ENCODE data around the gene SLC26A3.
"Not testable (repeated sequence)": the region's sequence is repeated elsewhere in the genome, so short reads cannot be mapped to it uniquely, and the experiment has no call there.

Gene SLC26A3

DNA sequence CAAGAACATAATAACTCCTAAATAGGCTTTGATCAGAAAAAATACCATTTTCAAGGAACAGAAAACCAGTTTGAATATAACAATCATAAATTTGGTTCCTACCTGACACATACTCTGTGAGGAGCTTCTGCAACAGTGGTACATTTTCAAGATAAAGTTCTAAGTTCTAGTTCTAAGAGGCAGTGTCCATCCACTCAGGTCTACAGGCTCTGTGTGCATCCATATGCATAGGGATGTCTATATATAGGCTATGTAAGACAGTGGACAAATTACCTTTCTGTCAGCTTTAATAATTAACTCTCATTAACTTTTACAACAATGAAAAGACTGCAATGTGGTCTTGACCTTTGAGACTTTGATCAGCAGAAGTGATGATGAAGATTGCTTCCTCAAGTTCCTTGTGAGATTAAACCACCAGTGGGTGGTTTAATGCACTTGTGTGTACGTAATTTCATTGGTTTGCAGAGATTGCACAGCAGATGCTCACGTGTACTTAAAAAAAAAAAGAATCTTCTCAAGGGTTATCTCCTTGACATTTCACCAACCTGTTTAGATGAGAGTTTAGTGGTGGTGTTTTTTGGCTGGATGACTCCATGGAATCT lies at the start of gene SLC26A3:
Gene SLC26A3 (minus strand): TSS at position 215 of the 602 bp plus-strand sequence. CDS start 8,714 bp downstream, outside the sequence.
- DNase-seq: no peak

DNA sequence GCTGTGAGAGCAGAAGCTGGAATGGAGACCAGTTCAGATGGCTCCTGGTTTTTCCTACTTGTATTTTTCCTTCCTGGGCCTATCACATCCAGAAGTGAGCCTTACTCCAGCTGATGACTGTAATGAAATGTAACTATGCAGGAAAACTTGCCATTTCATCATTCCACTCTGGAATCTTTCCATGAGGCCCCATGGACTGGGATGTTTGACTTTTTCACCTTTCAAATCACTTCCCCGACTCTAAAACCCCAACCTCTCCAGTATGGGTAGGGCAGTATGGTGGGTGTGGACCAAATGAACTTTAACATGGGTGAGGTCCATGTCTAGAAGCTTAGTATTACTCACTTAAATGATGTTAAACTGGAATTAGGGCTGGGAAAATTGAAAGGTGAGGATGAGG lies 47.6 kb upstream of the SLC26A3 start:
- DNase-seq: no peak

DNA sequence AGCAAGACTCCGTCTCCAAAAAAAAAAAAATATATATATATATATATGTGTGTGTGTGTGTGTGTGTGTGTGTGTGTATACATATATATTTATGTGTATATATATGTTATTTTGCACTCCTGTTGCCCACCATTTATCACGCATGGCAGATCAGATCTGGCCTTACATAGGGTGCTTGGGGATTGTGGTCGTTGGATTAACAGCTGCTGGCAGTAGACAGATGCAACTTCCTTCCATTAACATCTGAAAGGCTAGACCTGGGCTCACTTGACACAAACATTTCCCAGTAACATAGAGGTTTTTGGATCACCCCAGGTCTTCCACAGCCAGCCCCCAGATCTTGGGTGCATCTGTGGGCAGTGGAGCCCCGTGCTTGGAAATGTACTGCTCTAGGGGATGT lies 47.2 kb upstream of the SLC26A3 start:
- DNase-seq: no peak

DNA sequence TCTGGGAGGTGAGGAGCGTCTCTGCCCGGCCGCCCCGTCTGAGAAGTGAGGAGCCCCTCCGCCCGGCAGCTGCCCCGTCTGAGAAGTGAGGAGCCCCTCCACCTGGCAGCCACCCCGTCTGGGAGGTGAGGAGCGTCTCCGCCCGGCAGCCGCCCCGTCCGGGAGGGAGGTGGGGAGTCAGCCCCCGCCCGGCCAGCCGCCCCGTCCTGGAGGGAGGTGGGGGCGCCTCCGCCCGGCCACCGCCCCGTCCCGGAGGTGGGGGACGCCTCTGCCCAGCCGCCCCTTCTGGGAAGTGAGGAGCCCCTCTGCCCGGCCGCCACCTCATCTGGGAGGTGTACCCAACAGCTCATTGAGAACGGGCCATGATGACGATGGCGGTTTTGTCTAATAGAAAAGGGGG lies 45.2 kb upstream of the SLC26A3 start:
- DNase-seq: not testable (repeated sequence)

DNA sequence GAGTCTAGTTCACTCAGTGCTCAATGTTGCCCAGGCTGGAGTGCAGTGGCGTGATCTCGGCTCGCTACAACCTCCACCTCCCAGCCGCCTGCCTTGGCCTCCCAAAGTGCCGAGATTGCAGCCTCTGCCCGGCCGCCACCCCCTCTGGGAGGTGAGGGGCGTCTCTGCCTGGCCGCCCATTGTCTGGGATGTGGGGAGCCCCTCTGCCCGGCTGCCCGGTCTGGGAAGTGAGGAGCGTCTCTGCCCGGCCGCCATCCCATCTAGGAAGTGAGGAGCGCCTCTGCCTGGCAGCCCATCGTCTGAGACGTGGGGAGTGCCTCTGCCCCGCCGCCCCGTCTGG lies 44.8 kb upstream of the SLC26A3 start:
- not testable (repeated sequence) for DNase-seq

DNA sequence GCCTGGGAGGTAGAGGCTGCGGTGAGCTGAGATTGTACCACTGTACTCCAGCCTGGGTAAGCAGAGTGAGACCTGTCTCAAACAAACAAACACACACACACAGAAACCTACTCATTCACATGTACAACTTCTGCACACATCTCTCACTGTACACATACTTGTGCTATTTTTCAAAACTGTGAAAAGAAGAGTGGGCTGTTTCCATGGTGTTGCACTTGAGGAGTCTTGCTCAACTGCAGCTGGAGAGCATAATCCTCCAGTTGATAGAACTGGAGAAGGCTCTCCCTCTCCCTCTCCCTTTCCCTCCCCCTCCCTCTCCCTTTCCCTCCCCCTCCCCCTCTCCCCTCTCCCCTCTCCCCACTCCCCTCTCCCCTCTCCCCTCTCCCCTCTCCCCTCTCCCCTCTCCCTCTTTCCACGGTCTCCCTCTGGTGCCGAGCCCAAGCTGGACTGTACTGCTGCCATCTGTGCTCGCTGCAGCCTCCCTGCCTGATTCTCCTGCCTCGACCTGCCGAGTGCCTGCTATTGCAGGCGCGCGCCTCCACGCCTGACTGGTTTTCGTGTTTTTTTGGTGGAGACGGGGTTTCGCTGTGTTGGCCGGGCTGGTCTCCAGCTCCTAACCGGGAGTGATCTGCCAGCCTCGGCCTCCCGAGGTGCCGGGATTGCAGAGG lies 44.3 kb upstream of the SLC26A3 start:
- no peak for DNase-seq

DNA sequence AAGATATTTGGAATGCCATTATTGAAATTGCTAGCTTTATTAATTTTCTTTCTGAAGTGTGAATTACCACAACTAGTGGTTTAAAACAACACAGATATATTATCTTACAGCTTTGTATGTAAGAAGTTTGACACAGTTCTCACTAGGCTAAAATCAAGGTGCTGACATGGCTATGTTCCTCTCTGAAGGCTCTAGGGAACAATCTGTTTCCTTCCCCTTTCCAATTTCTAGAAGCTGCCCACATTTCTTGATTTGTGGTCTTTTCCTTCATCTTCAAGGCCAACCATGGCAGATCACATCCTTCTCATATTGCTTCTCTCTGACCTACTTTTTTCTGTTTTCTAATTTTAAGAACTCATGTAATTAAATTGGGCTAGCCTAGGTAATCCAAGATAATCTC lies 43.3 kb upstream of the SLC26A3 start:
- DNase-seq: peak; percentile 11

DNA sequence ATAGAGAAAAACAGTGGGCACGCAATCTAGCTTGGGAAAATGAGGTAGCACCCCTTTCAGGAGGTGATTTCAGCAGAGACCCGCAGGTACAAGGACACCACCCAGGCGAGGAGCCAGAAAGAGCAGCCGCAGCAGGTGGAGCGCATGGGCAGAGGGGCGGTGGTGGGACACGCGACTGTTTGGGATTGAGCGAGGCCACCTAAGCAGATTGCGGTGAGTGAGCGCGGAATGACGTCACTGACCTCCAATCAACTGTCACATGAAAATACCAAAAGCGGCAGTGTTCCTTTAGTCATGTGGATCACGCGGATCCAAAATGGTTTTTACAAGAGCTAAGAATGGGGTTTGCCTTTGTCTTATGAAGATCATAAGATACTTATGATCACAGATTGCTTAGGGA lies 40.2 kb upstream of the SLC26A3 start:
- DNase-seq: no peak

DNA sequence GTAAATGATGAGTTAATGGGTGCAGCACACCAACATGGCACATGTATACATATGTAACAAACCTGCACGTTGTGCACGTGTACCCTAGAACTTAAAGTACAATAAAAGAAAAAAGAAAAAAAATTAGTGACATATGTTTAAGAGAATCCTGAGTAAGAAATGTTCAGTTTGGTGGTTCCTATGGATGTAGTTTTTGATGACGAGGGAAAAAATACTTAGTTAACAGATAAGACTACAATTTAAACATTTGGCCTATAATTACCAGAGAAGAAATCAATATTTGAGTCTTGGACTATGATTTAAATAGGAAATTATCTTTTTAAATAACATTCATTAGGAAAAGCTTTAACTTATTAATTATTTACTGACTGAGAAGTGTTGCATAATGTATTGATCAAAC lies 39.2 kb upstream of the SLC26A3 start:
- DNase-seq: no peak

DNA sequence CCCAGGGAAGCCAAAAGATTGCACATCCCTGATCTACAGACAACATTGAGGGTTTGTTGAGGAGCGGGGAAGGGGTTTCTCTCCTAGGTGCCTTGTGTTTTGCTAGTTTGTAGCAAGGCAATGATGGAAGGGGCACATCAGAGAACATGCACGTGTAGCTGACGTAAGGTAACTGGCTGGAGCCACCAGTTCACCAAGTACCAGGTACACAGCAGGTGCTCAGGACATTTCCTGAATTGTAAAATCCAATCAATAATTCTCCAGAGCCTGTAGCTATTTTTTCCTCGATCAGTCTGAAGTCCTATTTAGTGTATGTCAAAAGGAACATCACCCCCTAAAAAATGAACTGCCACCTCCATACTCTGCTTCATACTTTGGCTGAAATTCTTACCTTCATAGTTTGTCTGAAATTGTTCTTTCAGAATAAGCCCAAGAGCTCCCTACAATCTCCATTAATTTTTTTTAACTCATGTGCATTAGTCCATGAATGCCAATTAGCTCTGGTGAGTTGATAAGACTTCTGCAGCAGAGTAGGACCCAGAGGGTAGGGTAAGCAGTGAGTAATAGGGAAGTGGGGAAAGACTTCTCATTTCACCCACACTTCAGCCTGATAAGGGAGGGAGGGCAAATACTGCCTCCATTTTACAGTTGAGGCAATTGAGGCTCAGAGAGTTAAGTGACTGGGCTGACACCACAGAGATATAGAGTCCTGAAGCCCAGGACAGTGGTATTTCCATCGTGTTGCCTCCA lies 36.0 kb upstream of the SLC26A3 start:
- no peak for DNase-seq

DNA sequence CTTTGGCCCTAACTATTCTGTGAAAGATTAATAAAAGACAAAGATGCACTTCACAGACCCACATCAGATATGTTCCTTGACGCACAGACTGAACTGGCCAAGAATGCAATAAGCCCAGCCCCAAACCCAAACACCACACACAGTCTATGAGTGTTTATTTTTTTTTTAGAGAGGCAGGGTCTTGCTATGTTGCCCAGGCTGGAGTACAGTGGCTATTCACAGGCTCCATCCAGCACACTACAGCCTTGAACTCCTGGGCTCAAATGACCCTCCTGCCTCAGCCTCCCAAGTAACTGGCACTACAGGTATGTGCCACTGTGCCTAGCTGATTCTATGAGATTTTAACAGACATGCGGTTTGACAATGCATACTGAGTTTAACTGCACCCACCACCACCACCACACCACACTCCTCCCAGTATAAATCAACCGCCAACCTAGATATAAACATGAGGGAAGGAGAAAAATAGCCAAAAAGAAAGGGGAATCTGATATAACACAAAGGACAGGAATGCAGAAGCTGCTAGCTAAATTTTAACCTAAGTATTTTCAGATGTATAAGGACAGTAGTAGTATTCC lies 35.1 kb upstream of the SLC26A3 start:
- DNase-seq: no peak

DNA sequence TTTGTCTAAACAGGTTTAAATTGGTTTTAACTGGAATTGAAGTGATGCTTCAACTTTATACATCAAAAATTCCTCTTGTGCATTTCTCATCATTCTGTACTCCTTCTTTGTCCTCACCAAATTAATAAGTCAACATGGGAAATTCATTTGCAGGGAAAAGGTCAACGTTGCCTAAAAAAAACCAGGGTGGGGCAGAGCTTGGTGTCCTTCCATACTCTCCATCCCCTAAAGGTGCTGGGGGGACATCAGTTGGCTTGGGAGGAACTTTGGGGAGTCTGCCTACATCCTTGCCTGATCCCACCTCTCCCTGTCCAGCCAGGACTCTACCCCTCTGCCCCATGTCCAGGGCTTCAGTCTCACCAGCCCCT lies 34.1 kb upstream of the SLC26A3 start:
- no peak for DNase-seq

DNA sequence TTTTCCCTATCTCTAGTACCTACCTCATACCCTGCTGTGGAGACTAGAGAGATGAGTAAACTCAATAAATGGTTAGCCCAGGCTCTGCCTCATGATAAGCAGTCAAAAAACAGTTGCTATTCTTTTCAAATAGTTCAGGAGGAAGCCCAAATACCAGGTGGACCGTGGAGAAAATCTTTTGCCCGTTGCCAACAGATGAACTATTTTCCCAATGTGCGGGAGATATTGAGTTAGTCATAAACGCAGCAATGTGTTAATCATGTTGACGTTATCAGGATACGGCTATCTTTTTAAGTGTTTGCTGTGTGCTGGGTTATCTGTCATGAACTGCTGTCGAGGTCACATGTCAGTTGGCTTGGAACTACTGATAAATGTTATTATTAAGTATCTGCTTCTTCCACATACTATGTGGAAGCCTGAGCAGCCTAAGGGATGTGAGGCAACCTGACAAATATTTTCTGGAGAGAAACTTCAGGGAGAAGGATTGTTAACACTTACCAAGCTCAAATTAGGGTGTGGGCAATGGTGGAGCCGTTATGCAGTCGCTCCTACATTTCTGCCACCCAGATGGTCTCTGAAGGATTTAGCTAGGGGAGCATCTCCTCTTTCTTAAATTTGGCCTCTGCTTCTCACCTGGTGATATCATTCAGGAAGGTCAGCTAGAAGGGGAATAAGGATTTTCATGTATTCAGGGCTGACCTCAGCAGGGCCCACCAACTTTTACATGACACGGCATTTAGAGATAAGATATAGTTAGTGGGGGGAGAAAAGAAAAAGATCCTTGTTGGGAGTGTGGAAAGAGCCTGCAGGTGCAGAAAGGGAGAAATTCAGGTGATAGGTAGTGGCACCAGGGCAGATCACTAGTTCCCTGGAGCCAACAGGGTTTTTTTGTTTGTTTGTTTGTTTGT lies 33.5 kb upstream of the SLC26A3 start:
- no peak for DNase-seq

DNA sequence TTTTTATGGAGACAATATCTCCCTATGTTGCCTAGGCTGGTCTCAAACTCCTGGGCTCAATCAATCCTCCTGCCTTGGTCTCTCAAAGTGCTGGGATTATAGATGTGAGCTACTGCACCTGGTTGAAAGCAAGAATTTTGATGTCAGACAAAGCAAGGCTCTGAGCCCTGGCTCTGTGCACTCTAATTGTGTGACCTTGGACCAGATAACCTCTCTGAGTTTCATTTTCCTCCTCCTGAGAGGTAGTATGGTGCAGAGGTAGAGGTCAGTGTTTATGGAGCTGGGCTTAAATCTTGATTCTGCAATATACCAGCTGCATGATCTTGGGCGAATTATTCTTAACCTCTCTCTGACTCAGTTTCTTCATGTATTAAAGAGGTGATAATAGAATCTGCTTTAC lies 31.4 kb upstream of the SLC26A3 start:
- no peak for DNase-seq

DNA sequence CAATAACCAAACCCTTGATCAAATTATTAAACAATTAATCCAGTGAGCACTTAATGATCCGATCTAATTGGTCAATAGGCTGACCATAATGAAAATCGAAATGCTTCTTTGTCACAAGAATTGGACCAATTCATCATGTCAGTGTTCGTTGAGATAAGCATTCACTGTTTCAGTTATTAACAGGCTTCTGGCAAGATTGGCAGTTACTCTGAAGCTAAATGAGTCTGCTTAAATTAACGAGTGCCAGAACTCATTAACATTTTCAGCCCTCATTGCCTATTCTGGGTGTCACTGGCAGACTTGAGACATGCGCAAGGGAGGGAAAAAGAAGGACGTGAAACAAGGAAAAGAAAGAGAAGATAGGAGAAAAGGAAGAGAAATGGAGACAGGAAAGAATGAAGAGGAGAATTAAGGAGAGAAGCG lies 30.7 kb upstream of the SLC26A3 start:
- DNase-seq: no peak

DNA sequence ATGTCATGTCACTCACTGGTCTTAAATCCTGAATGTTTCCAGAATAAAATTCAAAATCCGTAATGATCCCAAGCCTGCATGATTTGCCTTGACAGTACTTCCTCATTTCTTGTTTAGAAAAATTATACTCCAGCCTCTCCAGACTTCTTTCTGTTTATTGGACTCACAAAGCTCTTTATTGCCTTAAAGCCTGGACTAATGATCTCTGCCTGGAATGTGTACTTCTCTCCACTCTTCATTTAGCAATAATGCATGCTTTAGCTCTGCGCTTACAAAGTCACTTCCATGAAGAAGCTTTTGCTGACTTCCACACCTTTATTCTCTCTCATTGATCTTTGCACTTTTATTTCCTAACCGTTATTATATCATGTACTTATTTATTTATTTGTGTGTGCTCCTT lies 27.4 kb upstream of the SLC26A3 start:
- DNase-seq: no peak

DNA sequence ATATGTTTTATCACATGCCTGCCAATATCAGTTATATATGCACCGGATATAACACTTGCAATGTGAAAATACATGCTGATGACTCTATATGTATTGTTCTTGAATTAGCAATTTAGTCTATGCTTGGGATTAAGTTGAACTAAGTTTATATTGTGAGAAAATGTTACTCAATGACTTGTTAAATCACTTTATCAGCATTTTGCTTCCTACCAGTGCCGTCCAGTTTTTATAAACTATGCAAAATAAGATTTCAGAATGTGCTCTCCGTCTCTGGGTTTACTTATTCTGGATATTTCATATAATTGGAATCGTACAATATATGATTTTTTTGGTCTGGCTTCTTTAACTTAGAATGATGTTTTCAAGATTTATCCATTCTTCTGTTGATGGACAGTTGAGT lies 25.5 kb upstream of the SLC26A3 start:
- no peak for DNase-seq

DNA sequence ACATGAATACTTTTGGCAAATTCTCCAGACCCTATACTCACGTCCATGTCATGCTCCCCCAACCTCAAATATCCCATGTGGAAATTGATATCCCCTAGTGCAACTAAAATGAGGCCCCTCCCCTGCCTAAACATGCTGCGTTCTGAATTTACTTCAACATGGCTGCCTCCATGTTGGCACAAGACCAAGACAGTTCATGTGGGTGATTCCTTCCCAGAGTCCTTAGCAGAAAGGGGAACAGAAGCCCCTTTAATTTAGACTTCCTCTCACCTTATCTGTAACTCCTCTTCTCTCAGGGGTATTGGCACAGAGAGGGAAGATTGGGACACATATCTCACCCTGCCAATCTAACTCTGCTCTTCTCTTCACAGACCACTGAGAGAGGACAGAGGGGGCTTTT lies 24.5 kb upstream of the SLC26A3 start:
- DNase-seq: no peak

DNA sequence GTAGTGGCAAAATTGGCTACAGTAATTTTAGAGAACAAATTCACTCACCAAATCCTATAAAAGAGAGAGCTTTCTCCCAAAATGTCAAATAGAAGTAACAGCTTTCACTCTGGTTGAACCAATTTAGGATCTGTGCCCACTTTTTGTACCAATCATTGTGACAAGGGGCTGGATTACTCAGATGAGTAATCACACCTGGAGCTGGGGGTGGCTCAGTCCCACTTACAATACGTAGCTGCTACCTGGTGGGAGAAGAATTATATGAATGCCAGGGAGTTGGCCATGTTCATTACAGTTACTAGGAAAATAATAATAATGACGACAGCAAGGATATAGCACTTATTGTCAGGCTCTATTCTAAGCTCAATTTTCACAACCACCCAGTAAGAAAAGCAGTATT lies 23.4 kb upstream of the SLC26A3 start:
- DNase-seq: no peak

DNA sequence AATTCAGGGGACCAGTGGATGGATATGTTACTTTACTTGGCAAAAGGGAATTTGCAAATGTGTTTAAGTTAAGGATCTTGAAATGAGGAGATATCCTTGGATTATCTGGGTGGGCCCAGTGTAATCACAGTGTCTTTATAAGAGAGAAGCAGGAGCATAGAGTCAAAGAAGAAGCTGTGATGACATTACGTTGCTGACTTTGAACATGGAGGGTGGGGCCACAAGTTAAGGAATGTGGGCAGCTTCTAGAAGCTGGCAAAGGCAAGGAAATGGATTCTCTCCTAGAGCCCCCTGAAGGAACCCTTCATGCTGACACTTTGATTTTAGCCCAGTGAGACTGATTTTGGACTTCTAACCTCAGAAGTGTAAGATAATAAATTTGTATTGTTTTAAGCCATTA lies 21.8 kb upstream of the SLC26A3 start:
- DNase-seq: no peak

DNA sequence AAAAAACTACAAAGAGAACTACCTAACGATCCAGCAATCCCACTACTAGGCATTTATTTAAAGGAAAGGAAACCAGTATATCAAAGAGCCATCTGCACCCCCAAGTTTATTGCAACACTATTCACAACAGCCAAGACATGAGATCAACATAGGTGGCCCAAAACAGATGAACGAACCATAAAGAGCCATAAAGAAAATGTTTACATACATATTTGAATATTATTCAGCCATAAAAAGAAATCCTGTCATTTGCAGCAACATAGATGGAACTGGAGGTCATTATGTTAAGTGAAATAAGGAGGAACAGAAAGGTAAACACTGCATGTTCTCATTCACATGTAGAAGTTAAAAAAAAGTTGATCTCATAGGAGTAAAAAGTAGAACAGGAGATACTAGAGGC lies 15.6 kb upstream of the SLC26A3 start:
- no peak for DNase-seq

DNA sequence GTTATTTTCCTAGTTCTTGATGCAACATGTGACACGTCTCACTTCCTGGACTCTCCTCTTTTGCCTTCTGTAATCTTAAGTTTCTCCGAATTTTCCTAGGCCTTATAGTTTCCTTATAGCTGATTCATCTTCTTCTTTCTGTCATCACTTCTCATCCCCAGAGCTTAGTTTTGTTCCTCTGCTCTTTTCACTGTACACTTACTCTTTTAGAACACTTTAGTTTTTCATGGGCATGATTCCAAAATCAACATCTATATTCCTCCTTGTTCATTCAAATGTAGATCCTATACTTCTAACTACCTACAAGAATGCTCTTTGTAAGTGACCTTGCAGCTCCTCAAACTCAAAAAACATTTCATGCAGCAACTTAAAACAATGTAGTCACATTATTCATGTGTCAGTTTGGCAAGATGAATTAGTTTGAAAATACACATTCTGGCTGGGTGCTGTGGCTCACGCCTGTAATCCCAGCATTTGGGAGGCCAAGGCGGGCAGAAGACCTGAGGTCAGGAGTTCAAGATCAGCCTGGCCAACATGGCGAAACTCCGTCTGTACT lies 13.1 kb upstream of the SLC26A3 start:
- DNase-seq: no peak

Data from inflammatory macrophage treated with lipopolysaccharide for 4 hours (primary cell).